GM21515 (cell line): Measurements from ENCODE around the gene ZNF35.
A peak's percentile ranks its signal among the peaks of the same experiment; 100 is the strongest.

Source experiments
- ATAC-seq: cut with Tn5 transposase; IDR thresholded peaks from one replicate; pipeline ENCODE4 v1.9.1; 2021; ENCODE audit not compliant: unreplicated experiment

Gene ZNF35

GRCh38 chr3:44682182-44682896 is 33.8 kb downstream of the ZNF35 start:
- ATAC-seq = no peak

GRCh38 chr3:44685128-44685800 is 36.7 kb downstream of the ZNF35 start:
- ATAC-seq = peak; percentile 77

GRCh38 chr3:44687898-44688297 is 39.4 kb downstream of the ZNF35 start:
- ATAC-seq = no peak
